Tibial artery (tissue), 4 donors: Measurements from ENCODE around the gene EPX.

Experiments used
- DNase-seq, 2 donors: peaks; one replicate each; pipeline ENCODE4 v3.0.0-alpha.2; 2019
- H3K27ac ChIP-seq, 2 donors: fragments of 200-600 bp; sonication (generic) in 1 of 2; 1 replicate in 1 of 2; 2 replicates in 1 of 2; pipeline ENCODE4 v1.5.1; 2018 to 2019; ENCODE audit warnings: mild to moderate bottlenecking in 1 of 2
- H3K27me3 ChIP-seq, 2 donors: fragments of 200-600 bp; sonication (generic) in 1 of 2; one replicate each; pipeline versions ENCODE4 v1.5.1 to v1.6.0; 2016 to 2019
- H3K36me3 ChIP-seq, 3 donors: fragments of 200-600 bp; sonication (generic) in 2 of 3; one replicate each; pipeline ENCODE4 v1.5.1; 2016 to 2019; ENCODE audit warnings: mild to moderate bottlenecking in 2 of 3
- H3K4me1 ChIP-seq, 4 donors: fragments of 200-600 bp; sonication (generic) in 2 of 4; 1 replicate in 3 of 4; 2 replicates in 1 of 4; pipeline ENCODE4 v1.5.1; 2016 to 2019
- H3K4me3 ChIP-seq, 2 donors: fragments of 200-600 bp; sonication (generic) in 1 of 2; 1 replicate in 1 of 2; 2 replicates in 1 of 2; pipeline ENCODE4 v1.5.1; 2018 to 2019; ENCODE audit warnings: mild to moderate bottlenecking in 2 of 2
- H3K9me3 ChIP-seq, 3 donors: fragments of 200-600 bp; sonication (generic) in 1 of 3; one replicate each; pipeline ENCODE4 v1.5.1; 2016 to 2019
- intact Hi-C: fragments of 100-400 bp; cut with DNase I; formaldehyde crosslinking; loops from one replicate; pipeline ENCODE4 v1.15.0; 2023; ENCODE audit warnings: low total_unique reads
- TF ChIP-seq, protein P1 (sequence below), 2 experiments: fragments of 200-600 bp in 1 of 2; fragments of 450-650 bp in 1 of 2; IDR thresholded peaks; one replicate each; pipeline ENCODE4 v1.5.1; 2017 to 2019; ENCODE audit warnings: antibody characterized with exemption in 2 of 2, mild to moderate bottlenecking in 1 of 2, moderate library complexity in 1 of 2

EPX gene

DNA sequence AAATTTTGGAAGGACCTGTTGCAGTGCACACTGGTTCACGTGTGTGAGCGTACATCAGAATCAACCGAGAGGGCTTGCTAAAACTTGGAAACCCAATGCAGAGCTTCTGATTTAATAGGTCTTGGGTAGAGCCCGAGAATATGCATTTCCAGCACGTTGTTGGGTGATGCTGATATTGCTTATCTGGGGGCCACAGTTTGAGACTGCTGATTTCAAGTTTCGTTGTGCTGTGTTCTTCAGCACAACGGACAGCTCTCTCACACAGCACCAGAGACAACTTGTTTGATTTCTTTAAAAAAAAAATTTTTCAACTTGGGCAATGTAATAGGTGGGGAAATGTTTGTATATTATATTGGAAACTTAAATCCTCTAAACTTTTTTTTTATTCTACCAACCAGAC, 16.3 kb upstream of the EPX start:
- TF ChIP-seq, protein P1, sequence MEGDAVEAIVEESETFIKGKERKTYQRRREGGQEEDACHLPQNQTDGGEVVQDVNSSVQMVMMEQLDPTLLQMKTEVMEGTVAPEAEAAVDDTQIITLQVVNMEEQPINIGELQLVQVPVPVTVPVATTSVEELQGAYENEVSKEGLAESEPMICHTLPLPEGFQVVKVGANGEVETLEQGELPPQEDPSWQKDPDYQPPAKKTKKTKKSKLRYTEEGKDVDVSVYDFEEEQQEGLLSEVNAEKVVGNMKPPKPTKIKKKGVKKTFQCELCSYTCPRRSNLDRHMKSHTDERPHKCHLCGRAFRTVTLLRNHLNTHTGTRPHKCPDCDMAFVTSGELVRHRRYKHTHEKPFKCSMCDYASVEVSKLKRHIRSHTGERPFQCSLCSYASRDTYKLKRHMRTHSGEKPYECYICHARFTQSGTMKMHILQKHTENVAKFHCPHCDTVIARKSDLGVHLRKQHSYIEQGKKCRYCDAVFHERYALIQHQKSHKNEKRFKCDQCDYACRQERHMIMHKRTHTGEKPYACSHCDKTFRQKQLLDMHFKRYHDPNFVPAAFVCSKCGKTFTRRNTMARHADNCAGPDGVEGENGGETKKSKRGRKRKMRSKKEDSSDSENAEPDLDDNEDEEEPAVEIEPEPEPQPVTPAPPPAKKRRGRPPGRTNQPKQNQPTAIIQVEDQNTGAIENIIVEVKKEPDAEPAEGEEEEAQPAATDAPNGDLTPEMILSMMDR (IDR thresholded peaks at IDR 0.05), result no peak
- no peak overlapping the region for H3K27ac ChIP-seq
- no peak overlapping the region for H3K4me3 ChIP-seq
- no peaks in the 10 kb centered on the region for H3K4me1 ChIP-seq
- DNase-seq, result no peak
- no peaks in the 10 kb centered on the region for H3K9me3 ChIP-seq
- H3K27me3 ChIP-seq, result peaks cover 0 to 11% of the 10 kb centered on the region in 2 donors
- H3K36me3 ChIP-seq, result no peaks in the 10 kb centered on the region
- intact Hi-C loops, result no loop called here

DNA sequence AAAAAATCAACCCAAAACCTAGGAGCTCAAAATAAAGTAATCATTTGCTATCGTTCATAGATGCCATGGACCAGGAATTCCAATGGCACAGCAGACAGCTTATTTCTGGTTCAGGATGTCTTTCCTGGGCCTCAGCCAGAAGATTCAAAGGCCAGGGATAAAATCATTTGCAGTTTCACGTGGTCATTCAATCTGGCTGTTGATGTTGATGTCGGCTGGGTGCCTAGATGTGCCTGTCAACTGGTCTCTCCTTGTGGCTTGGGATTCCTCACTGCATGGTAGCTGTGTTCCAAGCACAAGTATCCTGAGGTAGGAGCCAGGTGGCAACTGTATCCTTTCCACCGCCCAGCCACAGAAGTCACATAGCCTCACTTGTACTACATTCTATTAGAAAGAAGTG, 10.7 kb upstream of the EPX start:
- Histone ChIP-seq H3K27me3 (peaks cover 0 to 13% of the 10 kb centered on the region in 2 donors), H3K4me1 (no peaks in the 10 kb centered on the region), H3K27ac (no peak overlapping the region), H3K9me3 (no peaks in the 10 kb centered on the region), H3K36me3 (no peaks in the 10 kb centered on the region), H3K4me3 (no peak overlapping the region)
- intact Hi-C loops, result no loop called here
- DNase-seq, result no peak
- TF ChIP-seq, protein P1 (IDR thresholded peaks at IDR 0.05), result no peak

DNA sequence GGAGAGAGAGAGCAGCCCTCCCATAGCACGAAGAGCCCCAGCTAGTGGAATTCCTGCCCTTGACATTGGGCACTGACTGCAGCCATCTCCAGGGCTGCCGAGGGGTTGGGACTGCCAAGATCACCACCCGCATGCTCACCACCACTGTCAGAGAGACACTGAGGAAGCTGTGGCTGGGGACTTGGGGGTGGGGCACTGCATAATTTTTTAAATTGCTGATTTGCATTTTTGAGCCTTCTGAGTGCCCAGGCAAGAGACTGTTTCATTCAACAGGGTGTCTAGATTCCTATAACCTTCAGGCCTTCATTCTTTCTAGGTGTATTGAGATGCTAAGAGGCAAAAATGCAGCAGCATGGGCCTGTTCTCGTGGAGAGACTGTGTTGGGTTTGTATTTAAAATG, 9.0 kb upstream of the EPX start:
- H3K9me3 ChIP-seq, result no peaks in the 10 kb centered on the region
- H3K27me3 ChIP-seq, result peaks cover 0 to 14% of the 10 kb centered on the region in 2 donors
- no peak overlapping the region for H3K4me3 ChIP-seq
- TF ChIP-seq, protein P1 (IDR thresholded peaks at IDR 0.05), result no peak
- intact Hi-C loops, result no loop called here
- H3K4me1 ChIP-seq, result no peaks in the 10 kb centered on the region
- H3K36me3 ChIP-seq, result no peaks in the 10 kb centered on the region
- no peak overlapping the region for H3K27ac ChIP-seq
- no peak for DNase-seq

DNA sequence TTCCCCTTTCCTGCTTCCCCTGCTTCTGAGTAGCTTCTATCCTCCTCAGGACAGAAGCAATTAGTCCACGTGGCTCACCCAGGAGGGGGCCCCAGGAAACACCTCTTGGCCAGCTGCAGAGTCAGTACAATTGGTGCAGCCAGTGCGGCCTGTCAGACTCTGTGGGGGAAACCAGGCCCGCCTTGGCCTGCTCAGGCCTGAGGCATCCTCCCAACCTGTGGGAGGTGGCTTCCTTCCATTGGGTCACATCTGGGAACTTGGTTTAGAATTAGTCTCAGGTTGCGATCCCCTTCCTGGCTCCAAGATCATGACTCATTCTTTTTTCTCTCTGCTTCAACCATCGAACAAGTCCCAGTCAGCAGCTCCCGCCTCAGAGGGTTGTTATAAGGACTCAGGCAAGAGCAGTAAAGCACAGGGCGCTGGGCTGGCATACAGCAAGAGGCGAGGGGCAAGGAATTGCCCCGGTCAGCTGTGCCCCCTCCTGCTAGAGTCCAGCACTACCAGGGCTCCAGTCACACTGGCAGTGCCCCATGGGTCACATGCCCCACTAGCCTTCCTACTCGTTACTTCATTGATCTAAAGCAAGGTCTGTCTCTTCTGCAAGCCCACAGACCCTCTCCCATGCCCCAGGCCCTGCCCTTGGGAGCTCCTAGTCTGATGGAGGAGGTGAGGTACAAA, 8.1 kb upstream of the EPX start:
- TF ChIP-seq, protein P1 (IDR thresholded peaks at IDR 0.05), result no peak
- DNase-seq, result no peak

DNA sequence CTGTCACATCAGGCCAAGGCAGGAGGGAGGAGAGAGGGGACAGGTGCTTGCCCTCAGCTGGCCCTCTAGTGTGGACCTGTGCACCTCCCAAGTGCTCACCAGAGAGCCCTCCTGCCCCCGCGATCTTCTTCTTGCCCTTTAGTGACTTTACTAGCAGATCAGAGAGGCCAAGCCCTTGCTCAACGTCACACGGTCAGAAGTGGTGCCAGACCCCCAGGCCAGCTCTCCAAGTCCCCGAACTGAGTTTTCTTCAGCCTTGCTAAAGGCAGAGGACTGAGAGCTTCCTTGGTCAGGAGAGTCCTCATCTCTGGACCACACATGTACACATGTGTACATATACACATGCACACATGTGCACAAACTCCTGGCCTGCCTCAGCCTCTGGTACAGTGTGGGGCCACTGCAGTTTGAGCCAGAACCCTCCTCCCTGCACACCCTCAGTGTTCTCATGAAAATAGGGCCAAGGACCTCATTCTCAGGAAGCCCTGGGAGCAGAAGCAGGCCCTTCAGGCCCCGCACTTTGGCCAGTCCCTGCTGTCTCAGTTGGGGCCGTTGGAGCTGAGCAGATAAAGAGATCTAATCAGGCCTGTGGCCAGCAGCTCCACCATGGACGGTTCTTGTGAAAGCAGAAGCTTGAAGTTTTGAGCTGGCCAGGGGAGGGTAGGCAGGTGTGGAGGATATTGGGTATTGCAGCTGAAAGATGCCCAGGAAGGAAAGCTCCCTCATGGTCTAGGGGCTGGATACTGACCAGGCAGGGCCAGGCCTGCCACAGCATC, 7.4 kb upstream of the EPX start:
- Histone ChIP-seq H3K27me3 (peaks cover 0 to 28% of the 10 kb centered on the region in 2 donors), H3K36me3 (no peaks in the 10 kb centered on the region), H3K4me1 (peaks cover 0 to 6% (median 0%) of the 10 kb centered on the region in 4 donors), H3K9me3 (no peaks in the 10 kb centered on the region), H3K4me3 (no peak overlapping the region), H3K27ac (no peak overlapping the region)
- intact Hi-C loops, result no loop called here
- TF ChIP-seq, protein P1 (IDR thresholded peaks at IDR 0.05), result no peak
- no peak for DNase-seq

More for the DNA sequence above, 8.1 kb upstream of the EPX start:
- Histone ChIP-seq H3K27me3 (peaks cover 0 to 21% of the 10 kb centered on the region in 2 donors), H3K36me3 (no peaks in the 10 kb centered on the region), H3K27ac (no peak overlapping the region), H3K4me3 (no peak overlapping the region), H3K9me3 (no peaks in the 10 kb centered on the region), H3K4me1 (peaks cover 0 to under 1% (median 0%) of the 10 kb centered on the region in 4 donors)
- intact Hi-C loops, result no loop called here
